NCI-H2107 (cell line): Measurements from ENCODE around the gene KRT33A.
"Not testable (repeated sequence)": the region's sequence is repeated elsewhere in the genome, so short reads cannot be mapped to it uniquely, and the experiment has no call there.

Experiments
- DNase-seq: peaks from one replicate; lab custom pipeline; 2025; lab: John Stamatoyannopoulos, UW

KRT33A gene

GRCh38 chr17:41363881-41364280, 13.3 kb upstream of the KRT33A start:
- no peak for DNase-seq

DNA sequence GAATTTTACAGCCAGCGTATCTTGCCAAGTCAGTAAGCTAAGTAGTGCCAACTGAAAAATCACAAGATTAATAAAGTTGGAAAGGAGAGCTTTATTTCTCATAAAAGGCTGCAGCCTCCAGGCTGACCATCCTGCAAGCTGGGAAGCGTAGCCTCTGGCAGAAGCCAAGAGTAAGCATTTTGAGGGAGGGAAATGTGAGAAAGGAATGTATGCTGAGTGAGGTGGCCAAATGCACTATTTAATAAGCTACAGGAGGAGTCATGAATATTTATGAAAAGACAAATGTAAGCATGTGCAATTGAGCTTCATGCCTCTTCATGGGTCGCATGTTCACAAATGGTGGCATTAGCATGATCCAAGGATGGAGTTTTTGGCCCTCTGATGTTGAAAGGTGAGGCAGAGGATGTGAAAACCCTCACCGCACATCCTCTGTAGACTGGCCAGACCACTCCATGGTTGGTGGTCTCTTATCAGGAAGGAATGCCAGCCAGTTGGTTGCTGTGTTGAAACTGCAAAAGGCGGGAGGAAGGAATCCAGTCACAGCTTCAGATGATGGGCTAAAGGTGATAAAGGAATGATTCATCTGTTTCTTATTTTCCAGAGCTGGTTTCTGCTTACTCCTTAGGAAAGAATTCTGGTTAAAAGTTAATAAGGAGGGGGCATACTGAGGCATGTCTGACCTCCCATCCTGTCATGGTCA, 9.8 kb upstream of the KRT33A start:
- DNase-seq = no peak

- DNase-seq = no peak
Observed at GRCh38 chr17:41354536-41354935, 3.9 kb upstream of the KRT33A start.

DNA sequence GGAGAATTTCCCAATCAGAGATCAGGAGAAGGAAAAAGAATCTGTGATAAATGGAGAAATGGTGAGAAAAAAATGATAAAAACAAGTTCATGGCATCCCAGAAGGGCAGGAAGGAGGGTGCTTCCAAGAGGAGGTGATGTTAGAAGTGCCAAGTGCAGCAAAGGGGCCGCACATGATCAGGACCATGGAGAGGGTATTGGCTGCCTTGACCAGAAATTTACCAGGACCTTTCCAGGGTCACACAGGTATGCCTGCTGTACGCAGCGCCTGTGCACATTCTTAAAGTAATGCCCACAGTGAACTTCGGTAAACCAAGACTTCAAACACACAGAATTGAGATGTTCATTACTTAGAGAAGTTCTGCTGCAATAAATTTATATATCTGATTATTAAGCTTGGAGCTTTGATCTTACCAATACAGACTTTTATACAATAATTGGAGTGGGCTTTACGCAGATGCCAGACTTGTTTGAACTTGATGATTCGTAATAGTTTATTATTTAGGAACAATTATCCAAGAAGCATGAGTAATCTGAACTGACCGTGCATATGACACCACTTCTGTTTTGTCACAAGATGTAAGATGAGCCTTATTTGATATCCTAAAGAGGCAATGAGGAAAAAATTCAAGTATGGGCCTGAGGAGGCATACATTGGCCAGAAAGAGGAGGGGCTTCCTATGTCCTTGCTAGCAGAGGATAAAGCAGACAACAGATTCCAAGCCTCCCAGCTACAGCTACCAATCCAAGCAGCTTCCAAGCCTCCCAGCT, 2.2 kb upstream of the KRT33A start:
- DNase-seq = no peak

GRCh38 chr17:41351177-41351576, 549 bp upstream of the KRT33A start:
- no peak for DNase-seq

DNA sequence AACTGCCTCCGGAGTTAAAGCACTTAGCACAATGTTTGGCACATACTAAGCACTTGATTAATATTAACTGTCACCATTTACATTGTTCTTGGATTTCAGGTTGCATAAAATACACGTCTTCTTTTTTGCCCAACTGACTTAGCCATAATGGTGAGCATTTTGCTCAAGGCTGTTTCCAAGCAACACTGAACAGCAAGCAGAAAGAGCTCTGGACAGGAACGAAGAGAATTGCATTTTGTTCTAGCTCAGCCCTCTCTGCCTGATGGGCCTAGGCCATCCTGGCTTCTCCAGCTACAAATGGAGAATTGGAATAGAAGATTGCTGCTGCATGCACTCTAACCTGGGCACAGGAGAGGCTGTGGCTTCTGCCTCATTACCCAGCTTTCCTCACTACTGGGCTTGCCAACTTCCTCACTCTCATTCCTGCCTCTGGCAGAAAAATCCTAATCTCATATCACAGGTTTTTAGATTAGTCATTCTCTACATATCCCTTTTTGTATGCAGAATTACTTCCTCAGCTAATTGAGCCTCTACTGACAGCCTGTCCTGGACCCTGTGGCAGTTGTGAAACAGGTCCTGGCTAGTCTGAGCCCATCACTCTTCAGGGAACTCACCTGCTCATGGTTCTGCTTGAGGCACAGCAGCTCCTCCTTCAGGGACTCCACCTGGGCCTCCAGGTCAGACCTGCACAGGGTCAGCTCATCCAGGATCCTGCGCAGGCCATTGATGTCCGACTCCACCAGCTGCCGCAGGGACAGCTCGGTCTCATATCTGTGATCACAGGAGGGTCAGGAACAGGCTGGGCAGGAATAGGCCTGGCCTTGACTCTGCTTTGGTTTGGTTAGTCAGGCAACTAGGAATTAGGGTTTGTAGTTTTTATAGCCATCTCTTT, 2.5 kb downstream of the KRT33A start:
- DNase-seq = no peak

GRCh38 chr17:41346421-41346820, 4.2 kb downstream of the KRT33A start:
- DNase-seq = not testable (repeated sequence)

- DNase-seq = no peak
Observed at GRCh38 chr17:41345992-41346391, 4.6 kb downstream of the KRT33A start.

DNA sequence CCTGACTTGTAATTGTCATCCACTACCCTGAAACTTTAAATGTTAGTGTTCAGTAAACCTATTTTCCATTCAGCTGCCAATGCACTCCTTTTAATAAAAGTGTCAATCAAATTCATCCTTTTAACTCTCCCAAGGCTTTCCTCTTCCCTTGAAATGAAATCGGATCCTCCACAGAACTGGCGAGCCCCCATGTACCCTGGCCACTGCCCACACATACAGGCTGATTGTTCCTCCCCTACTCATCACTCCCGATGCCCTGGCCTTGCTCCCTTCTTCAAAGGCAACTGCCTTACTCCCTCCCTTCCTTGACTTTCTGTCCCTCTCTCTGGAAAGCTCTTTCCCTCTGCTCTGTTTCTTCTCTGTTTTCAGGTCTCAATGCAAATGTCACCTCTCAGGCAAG, 7.6 kb downstream of the KRT33A start:
- no peak for DNase-seq

- DNase-seq = no peak
Observed at GRCh38 chr17:41340934-41341861, 9.4 kb downstream of the KRT33A start.

DNA sequence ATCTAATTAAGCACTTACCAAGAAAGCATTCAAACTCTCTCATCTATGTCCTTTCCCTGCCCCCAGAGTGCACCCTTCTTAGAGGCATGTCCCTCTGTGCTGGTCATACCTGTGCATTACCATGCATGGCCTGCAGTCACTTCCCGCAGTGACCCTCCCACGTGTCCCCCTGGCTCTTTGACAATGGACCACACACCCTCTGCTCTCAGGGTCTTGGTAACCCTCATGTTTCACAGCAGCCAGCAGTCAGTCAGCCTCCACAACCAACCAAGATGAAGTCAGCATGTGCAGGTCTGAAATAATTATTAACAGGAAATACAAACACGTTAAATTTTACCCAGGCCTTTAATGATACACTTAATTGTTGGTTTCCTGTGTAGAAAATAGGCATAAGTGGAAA, 10.1 kb downstream of the KRT33A start:
- DNase-seq = no peak

DNA sequence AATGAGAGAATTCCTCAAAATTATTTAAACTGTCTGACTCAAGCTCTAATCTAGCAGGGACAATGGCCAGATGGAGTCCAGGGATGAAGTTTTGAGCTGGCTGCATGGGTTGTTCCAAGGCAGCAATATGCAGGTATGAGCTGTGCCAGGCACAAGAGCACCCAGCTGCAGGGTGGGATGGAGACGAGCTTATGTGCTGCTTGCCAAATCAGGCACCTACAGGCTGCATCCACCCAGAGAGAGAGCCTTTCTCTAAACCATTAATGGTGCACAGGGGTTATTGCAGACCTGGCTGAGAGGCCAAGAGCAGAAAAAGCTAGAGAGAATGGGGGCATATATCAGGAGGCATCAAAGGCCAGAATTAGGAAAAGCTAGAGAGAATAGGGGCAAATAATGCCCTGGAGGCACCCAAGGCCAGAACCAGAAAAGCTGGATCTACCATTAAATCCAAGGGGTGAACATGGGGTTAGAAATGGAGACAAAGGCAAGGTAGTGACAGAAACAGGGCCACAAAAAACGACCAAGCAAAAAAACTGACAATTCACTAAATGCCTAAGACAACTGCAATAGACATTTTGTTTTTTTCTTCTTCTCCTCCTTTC, 11.0 kb downstream of the KRT33A start:
- DNase-seq = no peak

- DNase-seq = no peak
Observed at GRCh38 chr17:41338961-41339485, 11.6 kb downstream of the KRT33A start.

DNA sequence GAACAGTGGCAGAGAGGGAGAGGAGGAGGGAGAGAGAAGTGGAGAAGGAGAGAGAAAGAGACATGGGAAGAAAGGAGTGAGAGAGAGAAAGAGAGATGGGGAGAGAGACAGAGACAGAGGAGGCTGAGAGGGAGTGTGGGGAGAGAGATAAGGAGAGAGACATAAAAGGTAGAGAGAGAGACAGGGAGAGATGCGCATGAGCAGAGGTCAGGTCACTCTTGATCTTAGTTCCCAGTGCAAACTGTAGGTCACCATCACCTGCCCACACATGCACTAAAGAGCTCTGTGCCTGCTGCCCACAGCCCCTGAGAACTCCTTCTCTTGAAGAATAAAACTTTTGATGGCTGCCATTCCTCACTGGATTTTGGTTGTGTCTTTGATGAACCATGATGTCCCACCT, 14.9 kb downstream of the KRT33A start:
- DNase-seq = no peak

DNA sequence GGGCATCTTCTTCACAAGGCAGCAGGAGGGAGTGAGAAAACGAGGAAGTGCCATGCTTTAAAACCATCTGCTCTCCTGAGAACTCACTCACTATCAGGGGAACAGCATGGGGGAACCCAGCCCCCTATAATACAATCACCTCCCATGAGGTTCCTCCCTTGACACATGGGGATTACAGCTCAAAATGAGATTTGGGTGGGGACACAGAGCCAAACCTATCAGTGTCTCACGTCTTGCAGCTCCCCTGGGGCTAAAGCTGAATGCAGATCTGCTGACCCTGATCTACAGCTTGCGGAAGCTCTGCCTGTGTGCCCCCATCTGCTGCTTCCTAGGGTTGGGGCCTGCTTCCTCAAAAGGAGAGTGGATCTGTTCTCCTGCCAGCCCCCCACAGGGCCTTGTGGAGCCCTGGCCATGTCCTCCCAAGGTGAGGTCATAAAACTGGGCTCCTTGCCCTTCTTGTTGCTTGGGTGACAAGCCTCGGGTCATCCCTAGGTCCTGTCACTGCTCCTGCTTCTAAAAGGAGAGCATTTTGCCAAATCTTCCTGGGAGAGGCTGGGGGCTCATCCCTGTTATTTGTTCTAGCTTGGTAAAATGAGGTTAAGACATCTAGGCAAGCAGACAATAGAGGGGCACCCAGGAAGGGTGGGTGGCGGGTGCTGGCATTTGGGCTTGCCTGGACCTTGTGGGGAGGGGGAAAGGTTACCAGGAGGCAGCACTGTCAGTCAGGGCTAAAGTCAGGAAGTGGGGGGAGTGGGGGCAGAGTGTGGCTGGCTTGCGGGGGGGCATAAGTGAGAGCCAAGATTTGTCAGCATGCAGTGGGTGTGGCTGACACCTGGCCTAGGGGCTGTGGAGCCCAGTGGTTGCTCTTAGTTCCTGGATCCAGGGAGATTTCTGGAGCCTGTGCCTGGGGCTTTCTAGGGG, 16.0 kb downstream of the KRT33A start:
- no peak for DNase-seq

GRCh38 chr17:41333836-41334235, 16.8 kb downstream of the KRT33A start:
- DNase-seq = no peak

GRCh38 chr17:41333098-41333497, 17.5 kb downstream of the KRT33A start:
- DNase-seq = no peak

- no peak for DNase-seq
Observed at GRCh38 chr17:41332239-41332638, 18.4 kb downstream of the KRT33A start.

DNA sequence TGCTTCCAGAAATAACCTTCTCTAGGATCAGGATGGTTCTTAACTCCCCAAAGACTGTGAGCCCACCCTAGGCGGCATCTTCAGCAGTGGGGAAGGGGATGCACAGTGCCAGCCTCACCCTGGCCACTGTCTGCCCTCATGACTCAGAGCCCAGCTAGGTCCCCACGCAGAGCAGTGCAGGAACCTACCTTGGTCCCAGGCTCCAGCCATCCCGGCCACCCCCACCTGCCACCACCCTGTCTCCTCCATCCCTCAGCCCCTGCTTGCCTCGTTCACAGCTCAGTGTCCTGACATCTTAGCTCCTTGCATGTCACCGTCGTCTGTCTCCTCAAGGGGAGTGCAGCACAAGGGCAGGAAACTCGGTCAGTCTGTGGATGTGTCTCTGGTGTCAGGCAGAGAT, 19.0 kb downstream of the KRT33A start:
- DNase-seq = no peak
